PC-3 (cell line): ENCODE measurements around the gene FRMD4B.

Source experiments
- EZH2 ChIP-seq: fragments of 300-600 bp; sonication (generic); IDR thresholded peaks from one replicate; pipeline ENCODE4 v1.6.1; 2017; ENCODE audit warnings: antibody characterized with exemption, mild to moderate bottlenecking, low read length; ENCODE audit not compliant: unreplicated experiment
- EZH2phosphoT487 ChIP-seq: fragments of 300-600 bp; sonication (generic); IDR thresholded peaks from 2 replicates; pipeline ENCODE4 v1.6.1; 2018; ENCODE audit warnings: mild to moderate bottlenecking, antibody characterized with exemption, low read length, borderline replicate concordance
- TF ChIP-seq, protein P1 (sequence below): fragments of 300-600 bp; sonication (generic); conservative IDR thresholded peaks from 2 replicates; pipeline ENCODE4 v1.5.1; 2017; ENCODE audit warnings: antibody characterized with exemption, low read depth, mild to moderate bottlenecking, low read length

DNA sequence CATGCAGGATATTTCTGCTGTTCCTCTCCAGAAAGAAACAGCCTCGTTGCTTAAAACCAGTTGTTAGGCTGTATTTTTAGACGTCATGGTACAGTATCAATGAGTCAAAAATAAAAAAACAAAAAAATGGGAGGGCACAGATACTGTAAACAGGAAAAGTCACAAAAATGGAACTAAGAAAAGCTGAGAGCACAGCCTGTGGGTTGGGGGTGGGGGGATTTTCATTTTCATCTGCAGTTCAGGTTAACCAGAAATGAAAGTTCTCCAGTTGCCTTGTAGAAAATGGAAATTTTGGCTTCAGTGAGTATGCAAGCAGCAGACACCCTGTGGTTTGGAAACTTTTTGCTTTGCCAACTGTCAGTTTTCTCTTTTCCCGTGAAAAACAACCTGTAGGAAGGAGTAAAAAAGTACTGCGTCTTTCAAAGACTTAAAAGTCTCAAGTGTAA, 59.0 kb downstream of the FRMD4B start:
- TF ChIP-seq, protein P1, sequence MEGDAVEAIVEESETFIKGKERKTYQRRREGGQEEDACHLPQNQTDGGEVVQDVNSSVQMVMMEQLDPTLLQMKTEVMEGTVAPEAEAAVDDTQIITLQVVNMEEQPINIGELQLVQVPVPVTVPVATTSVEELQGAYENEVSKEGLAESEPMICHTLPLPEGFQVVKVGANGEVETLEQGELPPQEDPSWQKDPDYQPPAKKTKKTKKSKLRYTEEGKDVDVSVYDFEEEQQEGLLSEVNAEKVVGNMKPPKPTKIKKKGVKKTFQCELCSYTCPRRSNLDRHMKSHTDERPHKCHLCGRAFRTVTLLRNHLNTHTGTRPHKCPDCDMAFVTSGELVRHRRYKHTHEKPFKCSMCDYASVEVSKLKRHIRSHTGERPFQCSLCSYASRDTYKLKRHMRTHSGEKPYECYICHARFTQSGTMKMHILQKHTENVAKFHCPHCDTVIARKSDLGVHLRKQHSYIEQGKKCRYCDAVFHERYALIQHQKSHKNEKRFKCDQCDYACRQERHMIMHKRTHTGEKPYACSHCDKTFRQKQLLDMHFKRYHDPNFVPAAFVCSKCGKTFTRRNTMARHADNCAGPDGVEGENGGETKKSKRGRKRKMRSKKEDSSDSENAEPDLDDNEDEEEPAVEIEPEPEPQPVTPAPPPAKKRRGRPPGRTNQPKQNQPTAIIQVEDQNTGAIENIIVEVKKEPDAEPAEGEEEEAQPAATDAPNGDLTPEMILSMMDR = no peak
- TF ChIP-seq EZH2 = no peak
- TF ChIP-seq EZH2phosphoT487 = no peak
